Activated CD4-positive, alpha-beta T cell treated with anti-CD3 and anti-CD28 coated beads for 36 hours (primary cell): ENCODE measurements around the gene EDN2. TPM values are rescaled to one million over a fixed set of nuclear protein-coding genes. Genes with fewer than 3 reads are reported as not detected.

Experiments
- ATAC-seq: fragments of 200-7000 bp; cut with Tn5 transposase; one replicate; pipeline ENCODE4 v1.10.0; 2021; ENCODE audit warnings: mild to moderate bottlenecking, moderate library complexity
- CTCF ChIA-PET: fragments of 350-600 bp; sonication (Branson Sonifier 250); formaldehyde crosslinking; loops from one replicate; lab custom pipeline; 2021; ENCODE audit warnings: antibody characterized with exemption; lab: Charles Lee
- POLR2A ChIA-PET: fragments of 350-600 bp; sonication (Branson Sonifier 250); formaldehyde crosslinking; loops from one replicate; lab custom pipeline; 2021; ENCODE audit warnings: antibody characterized with exemption, inconsistent platforms; lab: Charles Lee
- DNase-seq: peaks from one replicate; pipeline ENCODE4 v3.0.0-alpha.2; 2020
- H3K27ac Mint-ChIP-seq: one replicate; pipeline ENCODE4 v1.8.0; 2021; ENCODE audit warnings: mixed read lengths
- H3K27me3 Mint-ChIP-seq: one replicate; pipeline ENCODE4 v1.8.0; 2021; ENCODE audit warnings: mixed read lengths
- H3K36me3 Mint-ChIP-seq: one replicate; pipeline ENCODE4 v1.8.0; 2021; ENCODE audit warnings: low read depth, mixed read lengths
- H3K4me1 Mint-ChIP-seq: one replicate; pipeline ENCODE4 v1.8.0; 2021; ENCODE audit warnings: mixed read lengths
- H3K4me3 Mint-ChIP-seq: one replicate; pipeline ENCODE4 v1.8.0; 2021; ENCODE audit warnings: mild to moderate bottlenecking, moderate library complexity, mixed read lengths
- H3K9me3 Mint-ChIP-seq: one replicate; pipeline ENCODE4 v1.8.0; 2021; ENCODE audit warnings: low read depth, mixed read lengths
- intact Hi-C, 2 experiments: fragments of 100-400 bp; cut with DNase I in 1 of 2; cut with micrococcal nuclease in 1 of 2; formaldehyde crosslinking; loops; one replicate each; pipeline versions ENCODE4 v1.14.2 to v1.15.1; 2022 to 2024; cut with DNase I, micrococcal nuclease
- total RNA-seq, 2 experiments: library from RNA; stranded (reverse); gene quantifications; one replicate each; pipeline ENCODE4 v1.2.3, GENCODE V29; 2021

The EDN2 gene
- total RNA-seq, 2 experiments from 2014 or later = not detected

- DNase-seq = no peak
Measured at GRCh38 chr1:41480204-41481108, 4.0 kb downstream of the EDN2 start.

GRCh38 chr1:41479808-41480160 lies 4.7 kb downstream of the EDN2 start:
- DNase-seq = no peak
- POLR2A ChIA-PET = no interaction called here
- Mint-ChIP-seq H3K4me3 (no peak overlapping the region), H3K27ac (no peak overlapping the region), H3K27me3 (peaks cover 5% of the 10 kb centered on the region), H3K36me3 (no peaks in the 10 kb centered on the region), H3K9me3 (no peaks in the 10 kb centered on the region), H3K4me1 (no peaks in the 10 kb centered on the region)
- intact Hi-C loops = no loop called here
- no peak for ATAC-seq
- CTCF ChIA-PET = interaction anchor here (0.8 kb wide), 1 partner anchor 13 kb away, joined by 3 read pairs; no protein-coding TSS in a partner anchor

More at GRCh38 chr1:41480204-41481108, 4.0 kb downstream of the EDN2 start:
- Mint-ChIP-seq H3K9me3 (no peaks in the 10 kb centered on the region), H3K27me3 (peaks cover 8% of the 10 kb centered on the region), H3K27ac (no peak overlapping the region), H3K4me3 (no peak overlapping the region), H3K4me1 (no peaks in the 10 kb centered on the region), H3K36me3 (no peaks in the 10 kb centered on the region)
- intact Hi-C loops = no loop called here
- ChIA-PET CTCF (no interaction called here), POLR2A (interaction anchor here (0.6 kb wide), 1 partner anchor 20 kb away, joined by 3 read pairs; no protein-coding TSS in a partner anchor)
- ATAC-seq = no peak

GRCh38 chr1:41479000-41479807 lies 5.3 kb downstream of the EDN2 start:
- ChIA-PET POLR2A (no interaction called here), CTCF (interaction anchor here (0.8 to 1.3 kb wide), 2 partner anchors 13 kb away, joined by 3 to 4 read pairs; no protein-coding TSS in a partner anchor)
- no peak for ATAC-seq
- intact Hi-C loops = no loop called here
- Mint-ChIP-seq H3K4me3 (no peak overlapping the region), H3K27me3 (peaks cover 5% of the 10 kb centered on the region), H3K4me1 (no peaks in the 10 kb centered on the region), H3K9me3 (no peaks in the 10 kb centered on the region), H3K27ac (no peak overlapping the region), H3K36me3 (no peaks in the 10 kb centered on the region)
- DNase-seq = no peak

- H3K4me1 Mint-ChIP-seq = no peaks in the 10 kb centered on the region
- ChIA-PET POLR2A (no interaction called here), CTCF (interaction anchor here (0.8 to 1.4 kb wide), 3 partner anchors 14 to 36 kb away, joined by 3 to 7 read pairs (median 4); no protein-coding TSS in a partner anchor)
- H3K4me3 Mint-ChIP-seq = no peak overlapping the region
- no peaks in the 10 kb centered on the region for H3K36me3 Mint-ChIP-seq
- no peak overlapping the region for H3K27ac Mint-ChIP-seq
- DNase-seq (no peak), ATAC-seq (no peak)
- H3K9me3 Mint-ChIP-seq = no peaks in the 10 kb centered on the region
- peaks cover 3% of the 10 kb centered on the region for H3K27me3 Mint-ChIP-seq
- intact Hi-C loops = no loop called here
Measured at GRCh38 chr1:41478118-41478748, 6.2 kb downstream of the EDN2 start.

GRCh38 chr1:41476807-41477361 lies 7.6 kb downstream of the EDN2 start:
- Mint-ChIP-seq H3K36me3 (no peaks in the 10 kb centered on the region), H3K9me3 (no peaks in the 10 kb centered on the region), H3K4me3 (no peak overlapping the region), H3K4me1 (no peaks in the 10 kb centered on the region), H3K27ac (no peak overlapping the region), H3K27me3 (no peaks in the 10 kb centered on the region)
- DNase-seq (no peak), ATAC-seq (no peak)
- ChIA-PET CTCF (interaction anchor here (0.6 to 1.8 kb wide), 5 partner anchors 16 to 230 kb away, joined by 3 to 7 read pairs (median 4); no protein-coding TSS in a partner anchor), POLR2A (no interaction called here)
- intact Hi-C loops = no loop called here

- H3K4me1 Mint-ChIP-seq = no peaks in the 10 kb centered on the region
- no peak for ATAC-seq
Measured at GRCh38 chr1:41475859-41476567, 8.5 kb downstream of the EDN2 start.

GRCh38 chr1:41475346-41475745 lies 9.1 kb downstream of the EDN2 start:
- ChIA-PET CTCF (interaction anchor here (0.6 to 1.7 kb wide), 3 partner anchors 40 to 385 kb away, joined by 3 to 6 read pairs (median 3); no protein-coding TSS in a partner anchor), POLR2A (no interaction called here)
- H3K9me3 Mint-ChIP-seq = no peaks in the 10 kb centered on the region
- H3K4me1 Mint-ChIP-seq = no peaks in the 10 kb centered on the region
- no peaks in the 10 kb centered on the region for H3K27me3 Mint-ChIP-seq
- H3K36me3 Mint-ChIP-seq = no peaks in the 10 kb centered on the region
- ATAC-seq = no peak
- no peak overlapping the region for H3K4me3 Mint-ChIP-seq
- no peak overlapping the region for H3K27ac Mint-ChIP-seq
- no peak for DNase-seq
- intact Hi-C loops = no loop called here

More at GRCh38 chr1:41475859-41476567, 8.5 kb downstream of the EDN2 start:
- ChIA-PET CTCF (interaction anchor here (0.6 to 1.8 kb wide), 5 partner anchors 15 to 385 kb away, joined by 3 to 6 read pairs (median 4); no protein-coding TSS in a partner anchor), POLR2A (no interaction called here)
- Mint-ChIP-seq H3K36me3 (no peaks in the 10 kb centered on the region), H3K27ac (no peak overlapping the region), H3K4me3 (no peak overlapping the region), H3K9me3 (no peaks in the 10 kb centered on the region), H3K27me3 (no peaks in the 10 kb centered on the region)
- intact Hi-C loops = no loop called here
- no peak for DNase-seq

GRCh38 chr1:41474490-41475271 lies 9.8 kb downstream of the EDN2 start:
- Mint-ChIP-seq H3K27ac (no peak overlapping the region), H3K4me1 (no peaks in the 10 kb centered on the region), H3K36me3 (no peaks in the 10 kb centered on the region), H3K9me3 (no peaks in the 10 kb centered on the region), H3K27me3 (no peaks in the 10 kb centered on the region), H3K4me3 (no peak overlapping the region)
- ChIA-PET CTCF (interaction anchor here (0.7 to 1.7 kb wide), 2 partner anchors 40 to 208 kb away, joined by 3 to 6 read pairs; no protein-coding TSS in a partner anchor), POLR2A (interaction anchor here (0.6 kb wide), 1 partner anchor 1381 kb away, joined by 6 read pairs; no protein-coding TSS in a partner anchor)
- intact Hi-C loops = no loop called here
- ATAC-seq (no peak), DNase-seq (no peak)

GRCh38 chr1:41473738-41474362 lies 10.6 kb downstream of the EDN2 start:
- intact Hi-C loops = no loop called here
- ATAC-seq = no peak
- no peaks in the 10 kb centered on the region for H3K9me3 Mint-ChIP-seq
- H3K4me1 Mint-ChIP-seq = no peaks in the 10 kb centered on the region
- POLR2A ChIA-PET = no interaction called here
- no peaks in the 10 kb centered on the region for H3K36me3 Mint-ChIP-seq
- no peaks in the 10 kb centered on the region for H3K27me3 Mint-ChIP-seq
- DNase-seq = no peak
- no peak overlapping the region for H3K27ac Mint-ChIP-seq
- CTCF ChIA-PET = no interaction called here
- H3K4me3 Mint-ChIP-seq = no peak overlapping the region
